Calu3 (cell line): ENCODE measurements around the gene POLQ. TPM values are rescaled to one million over a fixed set of nuclear protein-coding genes. Genes with fewer than 3 reads are reported as not detected.

Experiments used
- BruUV-seq: library from RNA; stranded (reverse); fragments of 400-500 nt; replicated peaks from 2 replicates; lab custom pipeline; 2021; lab: Mats Ljungman, UMichigan
- CTCF ChIA-PET: fragments of 300-600 bp; sonication (Branson Sonifier 250); formaldehyde crosslinking; loops from one replicate; lab custom pipeline; 2022; ENCODE audit warnings: antibody characterized with exemption; lab: Charles Lee
- DNase-seq: peaks from one replicate; pipeline ENCODE4 v3.0.0; 2022
- H3K27ac Mint-ChIP-seq: one replicate; pipeline ENCODE4 v1.8.0; 2022; ENCODE audit warnings: mixed read lengths; ENCODE audit not compliant: unreplicated experiment
- H3K27me3 Mint-ChIP-seq: one replicate; pipeline ENCODE4 v1.8.0; 2022; ENCODE audit warnings: mixed read lengths; ENCODE audit not compliant: unreplicated experiment
- H3K36me3 Mint-ChIP-seq: one replicate; pipeline ENCODE4 v1.8.0; 2022; ENCODE audit warnings: mild to moderate bottlenecking, moderate library complexity, mixed read lengths; ENCODE audit not compliant: insufficient read depth, unreplicated experiment
- H3K4me1 Mint-ChIP-seq: one replicate; pipeline ENCODE4 v1.8.0; 2022; ENCODE audit warnings: mild to moderate bottlenecking, low read depth, mixed read lengths; ENCODE audit not compliant: unreplicated experiment
- H3K4me3 Mint-ChIP-seq: one replicate; pipeline ENCODE4 v1.8.0; 2022; ENCODE audit warnings: mild to moderate bottlenecking, low read depth, moderate library complexity, mixed read lengths; ENCODE audit not compliant: unreplicated experiment
- H3K9me3 Mint-ChIP-seq: one replicate; pipeline ENCODE4 v1.8.0; 2022; ENCODE audit warnings: low read depth, mixed read lengths; ENCODE audit not compliant: unreplicated experiment
- intact Hi-C: fragments of 100-400 bp; cut with micrococcal nuclease; formaldehyde crosslinking; loops from one replicate; pipeline ENCODE4 v1.10.0; 2022; ENCODE audit not compliant: unreplicated experiment
- total RNA-seq: library from RNA; stranded (reverse); gene quantifications from 2 replicates; pipeline ENCODE4 v1.2.3, GENCODE V29; 2022
- TF ChIP-seq, protein P1 (sequence below): fragments of 200-600 bp; IDR thresholded peaks from one replicate; pipeline ENCODE4 v1.8.0; 2022; ENCODE audit warnings: antibody characterized with exemption; ENCODE audit not compliant: unreplicated experiment

POLQ gene
- total RNA-seq, 1 experiment from 2014 or later, result 15.5 TPM

DNA sequence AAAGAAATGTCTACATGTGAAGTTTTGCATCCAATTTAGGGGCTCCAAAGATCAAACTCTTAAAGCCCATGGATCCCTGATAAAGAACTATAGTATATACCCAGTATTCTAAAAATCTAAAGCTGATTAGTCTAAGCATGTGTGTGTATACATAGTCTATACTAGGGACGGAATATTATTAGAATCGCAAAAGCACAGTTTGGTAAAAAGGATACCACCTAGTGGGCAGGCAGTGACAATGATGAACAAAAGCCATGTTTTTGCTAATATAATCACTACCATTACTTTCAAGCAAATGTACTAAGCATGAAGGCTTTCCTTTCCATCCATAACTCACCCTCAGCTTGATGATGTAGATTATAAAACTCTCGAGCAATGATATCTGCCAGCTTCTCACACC lies 16.5 kb downstream of the POLQ start:
- Mint-ChIP-seq H3K27ac (no peak overlapping the region), H3K36me3 (peaks cover 4% of the 10 kb centered on the region), H3K9me3 (no peaks in the 10 kb centered on the region), H3K27me3 (no peaks in the 10 kb centered on the region), H3K4me1 (no peaks in the 10 kb centered on the region), H3K4me3 (no peak overlapping the region)
- no TSS peak for BruUV-seq
- TF ChIP-seq, protein P1, sequence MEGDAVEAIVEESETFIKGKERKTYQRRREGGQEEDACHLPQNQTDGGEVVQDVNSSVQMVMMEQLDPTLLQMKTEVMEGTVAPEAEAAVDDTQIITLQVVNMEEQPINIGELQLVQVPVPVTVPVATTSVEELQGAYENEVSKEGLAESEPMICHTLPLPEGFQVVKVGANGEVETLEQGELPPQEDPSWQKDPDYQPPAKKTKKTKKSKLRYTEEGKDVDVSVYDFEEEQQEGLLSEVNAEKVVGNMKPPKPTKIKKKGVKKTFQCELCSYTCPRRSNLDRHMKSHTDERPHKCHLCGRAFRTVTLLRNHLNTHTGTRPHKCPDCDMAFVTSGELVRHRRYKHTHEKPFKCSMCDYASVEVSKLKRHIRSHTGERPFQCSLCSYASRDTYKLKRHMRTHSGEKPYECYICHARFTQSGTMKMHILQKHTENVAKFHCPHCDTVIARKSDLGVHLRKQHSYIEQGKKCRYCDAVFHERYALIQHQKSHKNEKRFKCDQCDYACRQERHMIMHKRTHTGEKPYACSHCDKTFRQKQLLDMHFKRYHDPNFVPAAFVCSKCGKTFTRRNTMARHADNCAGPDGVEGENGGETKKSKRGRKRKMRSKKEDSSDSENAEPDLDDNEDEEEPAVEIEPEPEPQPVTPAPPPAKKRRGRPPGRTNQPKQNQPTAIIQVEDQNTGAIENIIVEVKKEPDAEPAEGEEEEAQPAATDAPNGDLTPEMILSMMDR, result no peak
- CTCF ChIA-PET, result no interaction called here
- no peak for DNase-seq
- intact Hi-C loops, result no loop called here

DNA sequence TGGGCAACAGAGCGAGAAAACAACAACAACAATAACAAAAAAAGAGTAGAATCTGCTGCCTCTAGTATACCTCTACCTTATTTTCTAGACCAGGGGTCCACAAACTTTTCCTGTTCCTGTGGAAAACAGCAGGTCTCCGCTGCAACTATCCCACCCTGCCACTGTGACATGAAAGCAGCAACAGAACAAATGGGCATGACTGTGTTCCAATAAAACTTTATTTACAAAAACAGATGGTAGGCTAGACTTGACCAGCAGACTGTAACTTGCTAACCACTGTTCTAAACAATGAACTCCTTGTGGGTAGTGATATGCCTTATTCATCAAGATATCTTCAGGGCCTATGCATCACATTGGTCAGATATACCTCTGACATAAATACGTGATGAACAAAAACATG lies 25.3 kb downstream of the POLQ start:
- CTCF ChIA-PET, result no interaction called here
- H3K4me3 Mint-ChIP-seq, result no peak overlapping the region
- H3K4me1 Mint-ChIP-seq, result no peaks in the 10 kb centered on the region
- intact Hi-C loops, result no loop called here
- H3K27ac Mint-ChIP-seq, result no peak overlapping the region
- TF ChIP-seq, protein P1, result no peak
- DNase-seq, result no peak
- BruUV-seq, result no TSS peak
- H3K9me3 Mint-ChIP-seq, result no peaks in the 10 kb centered on the region
- no peaks in the 10 kb centered on the region for H3K27me3 Mint-ChIP-seq
- no peaks in the 10 kb centered on the region for H3K36me3 Mint-ChIP-seq

DNA sequence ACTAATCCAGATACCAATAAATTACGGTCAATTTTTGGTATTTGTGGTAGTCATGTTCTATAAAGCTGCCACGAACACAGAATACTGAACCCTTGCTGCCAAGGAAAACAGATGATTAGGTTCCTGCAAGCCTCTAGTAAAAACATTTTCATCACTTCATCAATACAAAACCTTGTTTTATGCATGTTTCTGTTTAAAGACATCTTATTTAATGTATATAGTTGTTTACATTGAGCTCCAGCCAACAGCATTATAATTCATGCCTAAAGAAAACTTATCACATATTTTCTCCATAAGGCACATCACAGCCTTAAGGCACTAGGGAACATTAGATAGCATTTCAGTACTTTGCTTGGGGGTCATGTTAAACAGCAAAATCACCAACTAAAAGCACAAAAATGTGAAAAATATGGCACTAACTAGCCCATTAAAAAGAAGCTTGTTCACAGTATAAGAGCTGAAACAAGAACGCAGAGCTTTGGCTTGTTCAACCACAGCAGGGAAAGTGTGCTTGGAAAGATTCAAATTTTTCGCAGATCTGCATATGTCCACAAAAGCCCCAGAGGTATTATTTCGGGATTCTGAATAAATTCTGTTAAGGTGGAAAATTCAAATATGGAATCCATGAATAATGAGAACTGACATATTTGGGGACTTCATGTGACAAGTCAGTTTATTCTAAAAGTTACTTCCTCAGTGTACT lies 27.7 kb downstream of the POLQ start:
- CTCF ChIA-PET, result no interaction called here
- no peak for DNase-seq
- no peaks in the 10 kb centered on the region for H3K4me1 Mint-ChIP-seq
- H3K9me3 Mint-ChIP-seq, result no peaks in the 10 kb centered on the region
- no peaks in the 10 kb centered on the region for H3K27me3 Mint-ChIP-seq
- TF ChIP-seq, protein P1, result no peak
- no peak overlapping the region for H3K27ac Mint-ChIP-seq
- no peaks in the 10 kb centered on the region for H3K36me3 Mint-ChIP-seq
- no peak overlapping the region for H3K4me3 Mint-ChIP-seq
- BruUV-seq, result no TSS peak
- intact Hi-C loops, result no loop called here

DNA sequence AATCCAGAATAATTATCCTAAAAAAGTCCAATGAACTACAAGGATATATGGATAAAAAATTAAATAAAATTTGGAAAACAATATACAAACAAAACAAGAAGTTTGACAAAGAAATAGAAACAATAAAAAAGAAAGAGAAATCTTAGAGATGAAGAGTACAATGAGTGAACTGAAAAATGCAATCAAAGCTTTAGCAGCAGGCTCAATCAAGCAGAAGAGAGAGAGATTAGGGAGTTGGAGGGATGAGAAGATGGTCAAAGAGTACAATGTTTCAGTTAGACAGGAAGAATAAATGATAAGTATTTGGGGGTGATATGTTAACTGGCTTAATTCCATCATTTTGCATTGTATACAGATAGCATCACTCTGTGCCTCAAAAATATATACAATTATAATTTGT lies 29.9 kb downstream of the POLQ start:
- intact Hi-C loops, result no loop called here
- TF ChIP-seq, protein P1, result no peak
- H3K27ac Mint-ChIP-seq, result no peak overlapping the region
- no peak overlapping the region for H3K4me3 Mint-ChIP-seq
- no peaks in the 10 kb centered on the region for H3K9me3 Mint-ChIP-seq
- no peaks in the 10 kb centered on the region for H3K27me3 Mint-ChIP-seq
- no peaks in the 10 kb centered on the region for H3K4me1 Mint-ChIP-seq
- CTCF ChIA-PET, result no interaction called here
- no TSS peak for BruUV-seq
- no peak for DNase-seq
- H3K36me3 Mint-ChIP-seq, result no peaks in the 10 kb centered on the region
